Left lung (tissue), 10 donors: ENCODE measurements around the gene CFAP43. TPM values are rescaled to one million over a fixed set of nuclear protein-coding genes. Genes with fewer than 3 reads are reported as not detected.

Experiments used
- ATAC-seq: fragments of 200-7000 bp; cut with Tn5 transposase; one replicate; pipeline ENCODE4 v1.9.1; 2020; ENCODE audit warnings: moderate library complexity
- DNase-seq, 4 donors: peaks; one replicate each; pipeline ENCODE4 v3.0.0-alpha.2; 2013 to 2020
- H3K27ac ChIP-seq, 2 donors: fragments of 200-600 bp; sonication (generic) in 1 of 2; one replicate each; pipeline versions ENCODE4 v1.5.0 to v1.8.0; 2020 to 2021
- H3K27me3 ChIP-seq, 2 donors: fragments of 200-600 bp; sonication (generic) in 1 of 2; one replicate each; pipeline versions ENCODE4 v1.5.0 to v1.8.0; 2020 to 2021
- H3K36me3 ChIP-seq, 2 donors: fragments of 200-600 bp; sonication (generic) in 1 of 2; one replicate each; pipeline versions ENCODE4 v1.5.0 to v1.8.0; 2020 to 2021
- H3K4me1 ChIP-seq, 2 donors: fragments of 200-600 bp; one replicate each; pipeline ENCODE4 v1.8.0; 2021
- H3K4me3 ChIP-seq, 2 donors: fragments of 200-600 bp; sonication (generic) in 1 of 2; one replicate each; pipeline versions ENCODE4 v1.5.0 to v1.8.0; 2020 to 2021; ENCODE audit warnings: mild to moderate bottlenecking in 1 of 2
- H3K9me3 ChIP-seq, 2 donors: fragments of 200-600 bp; sonication (generic) in 1 of 2; one replicate each; pipeline versions ENCODE4 v1.5.0 to v1.8.0; 2020 to 2021
- CTCF ChIP-seq, 2 donors: fragments of 200-600 bp; sonication (generic) in 1 of 2; IDR thresholded peaks; one replicate each; pipeline versions ENCODE4 v1.5.0 to v1.8.0; 2021; ENCODE audit warnings: antibody characterized with exemption in 2 of 2
- intact Hi-C, 2 donors: fragments of 100-400 bp; cut with DNase I; formaldehyde crosslinking; loops; one replicate each; pipeline versions ENCODE4 v1.11.2 to v1.14.2; 2022
- polyA plus RNA-seq, 6 donors: library from polyadenylated mRNA; unstranded; fragments of 120-200 nt; gene quantifications; one replicate each; pipeline ENCODE4 v1.2.1, GENCODE V29; 2013; ENCODE audit not compliant: insufficient read length in 6 of 6
- total RNA-seq, 2 donors: library from RNA; stranded (reverse); fragmentation: NEBNext Ultra II Directional; extraction: Animal tissue kit (Norgen Biotek cat#: 25700); gene quantifications; one replicate each; pipeline ENCODE4 v1.2.1, GENCODE V29; 2021
- donor health status: DM: no; HTN: yes; CAD: no.
- donor health status: DM: no; HTN: no; CAD: no.

Gene CFAP43
- total and polyA plus RNA-seq, 8 donors: 0.70 to 24.5 (median 11.9) TPM

DNA sequence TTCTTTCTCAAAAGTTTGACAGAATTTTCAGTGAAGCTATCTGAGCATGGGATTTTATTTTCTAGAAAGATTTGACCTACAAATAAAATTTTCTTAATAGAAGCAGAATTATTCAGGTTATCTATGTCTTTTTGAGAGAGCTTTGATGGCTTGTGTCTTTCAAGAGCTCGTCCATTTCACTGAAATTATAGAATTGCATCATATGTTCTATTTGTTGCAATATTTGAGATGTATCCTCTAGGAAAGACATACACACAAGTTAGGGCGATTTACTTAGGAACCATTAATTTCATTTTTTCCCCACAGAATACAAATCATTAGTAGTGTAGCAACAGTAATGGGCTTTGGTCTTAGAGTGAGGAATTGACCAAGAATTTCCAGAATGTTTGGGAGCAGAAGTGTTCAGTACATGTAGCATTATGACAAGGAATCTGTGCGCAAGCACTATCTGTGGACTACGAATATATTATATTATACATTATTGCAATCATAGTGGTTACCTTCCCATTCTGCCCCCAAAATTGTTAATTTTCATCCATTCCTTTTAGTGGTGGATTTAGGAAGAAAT, 133.7 kb downstream of the CFAP43 start:
- Histone ChIP-seq H3K9me3 (no peaks in the 10 kb centered on the region), H3K27me3 (no peaks in the 10 kb centered on the region), H3K4me3 (no peak overlapping the region), H3K36me3 (no peaks in the 10 kb centered on the region), H3K4me1 (no peaks in the 10 kb centered on the region), H3K27ac (no peak overlapping the region)
- TF ChIP-seq CTCF (IDR thresholded peaks at IDR 0.05): no peak
- intact Hi-C loops: no loop called here
- no peak for ATAC-seq
- DNase-seq: no peak

- Histone ChIP-seq H3K27me3 (no peaks in the 10 kb centered on the region), H3K36me3 (no peaks in the 10 kb centered on the region), H3K4me3 (no peak overlapping the region), H3K27ac (no peak overlapping the region), H3K9me3 (no peaks in the 10 kb centered on the region), H3K4me1 (no peaks in the 10 kb centered on the region)
- DNase-seq (no peak), ATAC-seq (no peak)
- intact Hi-C loops: no loop called here
- TF ChIP-seq CTCF (IDR thresholded peaks at IDR 0.05): no peak
Measured at GRCh38 chr10:104096692-104097091, 135.5 kb downstream of the CFAP43 start.

- no peak overlapping the region for H3K4me3 ChIP-seq
- H3K27me3 ChIP-seq: no peaks in the 10 kb centered on the region
- ATAC-seq (no peak), DNase-seq (no peak)
- no peak for TF ChIP-seq CTCF (IDR thresholded peaks at IDR 0.05)
- H3K4me1 ChIP-seq: no peaks in the 10 kb centered on the region
- no peaks in the 10 kb centered on the region for H3K9me3 ChIP-seq
- no peak overlapping the region for H3K27ac ChIP-seq
- H3K36me3 ChIP-seq: no peaks in the 10 kb centered on the region
- intact Hi-C loops: no loop called here
Measured at GRCh38 chr10:104092749-104093148, 139.4 kb downstream of the CFAP43 start.

DNA sequence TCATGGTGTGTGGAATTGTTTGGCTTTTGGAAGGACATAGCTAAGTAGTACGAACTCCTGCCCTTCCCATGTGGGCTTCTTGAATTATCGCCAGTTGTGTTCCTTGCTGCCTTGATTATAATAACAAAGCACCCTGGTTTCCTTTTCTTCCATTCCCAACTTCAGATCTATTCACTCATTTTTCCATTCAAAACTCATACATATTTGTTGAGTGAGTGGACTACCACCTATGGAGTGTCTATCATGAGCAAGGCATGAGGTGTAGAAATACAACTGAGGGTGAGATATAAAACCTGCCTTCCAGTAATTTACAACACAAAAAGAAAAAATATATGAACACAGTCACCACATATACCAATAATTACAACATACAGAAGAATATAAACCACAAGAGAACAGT, 141.6 kb downstream of the CFAP43 start:
- Histone ChIP-seq H3K4me1 (no peaks in the 10 kb centered on the region), H3K4me3 (no peak overlapping the region), H3K9me3 (no peaks in the 10 kb centered on the region), H3K36me3 (no peaks in the 10 kb centered on the region), H3K27me3 (no peaks in the 10 kb centered on the region), H3K27ac (no peak overlapping the region)
- DNase-seq (no peak), ATAC-seq (no peak)
- no peak for TF ChIP-seq CTCF (IDR thresholded peaks at IDR 0.05)
- intact Hi-C loops: no loop called here

- H3K27ac ChIP-seq: no peak overlapping the region
- TF ChIP-seq CTCF (IDR thresholded peaks at IDR 0.05): no peak
- H3K36me3 ChIP-seq: no peaks in the 10 kb centered on the region
- DNase-seq (no peak), ATAC-seq (no peak)
- no peaks in the 10 kb centered on the region for H3K4me1 ChIP-seq
- no peaks in the 10 kb centered on the region for H3K27me3 ChIP-seq
- no peak overlapping the region for H3K4me3 ChIP-seq
- intact Hi-C loops: no loop called here
- no peaks in the 10 kb centered on the region for H3K9me3 ChIP-seq
Measured at GRCh38 chr10:104089621-104090020, 142.5 kb downstream of the CFAP43 start.
